Astrocyte of the cerebellum (primary cell): ENCODE results near the gene POLR3E.

Source experiments
- DNase-seq: peaks from one replicate; pipeline ENCODE4 v3.0.0-alpha.2; 2011; ENCODE audit warnings: low read depth
- H3K4me3 ChIP-seq: 2 replicates; pipeline ENCODE4 v1.5.1; 2011; ENCODE audit warnings: mild to moderate bottlenecking, low read depth, low read length, moderate library complexity
- in situ Hi-C: cut with HindIII; loops from 2 replicates; pipeline ENCODE4 v1.10.0; 2017; ENCODE audit warnings: low sequenced_read_pairs
- TF ChIP-seq, protein P1 (sequence below): IDR thresholded peaks from 2 replicates; pipeline ENCODE4 v1.5.1; 2012; ENCODE audit warnings: low read length, low read depth, moderate library complexity, mild to moderate bottlenecking; ENCODE audit errors: missing control alignments

POLR3E gene

GRCh38 chr16:22297114-22297870 is at the start of gene POLR3E:
POLR3E (plus strand) TSS chr16:22297409; CDS start chr16:22302969, 5,560 bp downstream.
- in situ Hi-C loops: no loop called here
- peak; percentile 94 for DNase-seq
- TF ChIP-seq, protein P1, sequence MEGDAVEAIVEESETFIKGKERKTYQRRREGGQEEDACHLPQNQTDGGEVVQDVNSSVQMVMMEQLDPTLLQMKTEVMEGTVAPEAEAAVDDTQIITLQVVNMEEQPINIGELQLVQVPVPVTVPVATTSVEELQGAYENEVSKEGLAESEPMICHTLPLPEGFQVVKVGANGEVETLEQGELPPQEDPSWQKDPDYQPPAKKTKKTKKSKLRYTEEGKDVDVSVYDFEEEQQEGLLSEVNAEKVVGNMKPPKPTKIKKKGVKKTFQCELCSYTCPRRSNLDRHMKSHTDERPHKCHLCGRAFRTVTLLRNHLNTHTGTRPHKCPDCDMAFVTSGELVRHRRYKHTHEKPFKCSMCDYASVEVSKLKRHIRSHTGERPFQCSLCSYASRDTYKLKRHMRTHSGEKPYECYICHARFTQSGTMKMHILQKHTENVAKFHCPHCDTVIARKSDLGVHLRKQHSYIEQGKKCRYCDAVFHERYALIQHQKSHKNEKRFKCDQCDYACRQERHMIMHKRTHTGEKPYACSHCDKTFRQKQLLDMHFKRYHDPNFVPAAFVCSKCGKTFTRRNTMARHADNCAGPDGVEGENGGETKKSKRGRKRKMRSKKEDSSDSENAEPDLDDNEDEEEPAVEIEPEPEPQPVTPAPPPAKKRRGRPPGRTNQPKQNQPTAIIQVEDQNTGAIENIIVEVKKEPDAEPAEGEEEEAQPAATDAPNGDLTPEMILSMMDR: peak; percentile 85
- H3K4me3 ChIP-seq: peak within 1 kb of the TSS; percentile 94

- TF ChIP-seq, protein P1: no peak
- no peak overlapping the region for H3K4me3 ChIP-seq
- DNase-seq: no peak
- in situ Hi-C loops: no loop called here
Observed at GRCh38 chr16:22250522-22250921, 46.7 kb upstream of the POLR3E start.

- in situ Hi-C loops: no loop called here
- no peak overlapping the region for H3K4me3 ChIP-seq
- DNase-seq: no peak
- TF ChIP-seq, protein P1: no peak
Observed at GRCh38 chr16:22252317-22252716, 44.9 kb upstream of the POLR3E start.

- TF ChIP-seq, protein P1: no peak
- H3K4me3 ChIP-seq: no peak overlapping the region
- DNase-seq: no peak
- in situ Hi-C loops: no loop called here
Observed at GRCh38 chr16:22253272-22253671, 43.9 kb upstream of the POLR3E start.

- in situ Hi-C loops: no loop called here
- TF ChIP-seq, protein P1: no peak
- DNase-seq: no peak
Observed at GRCh38 chr16:22255335-22255734, 41.9 kb upstream of the POLR3E start.

GRCh38 chr16:22257440-22257839 is 39.8 kb upstream of the POLR3E start:
- TF ChIP-seq, protein P1: no peak
- DNase-seq: no peak
- in situ Hi-C loops: no loop called here
- H3K4me3 ChIP-seq: no peak overlapping the region

More at GRCh38 chr16:22255335-22255734, 41.9 kb upstream of the POLR3E start:
- no peak overlapping the region for H3K4me3 ChIP-seq

- in situ Hi-C loops: no loop called here
- TF ChIP-seq, protein P1: no peak
- DNase-seq: no peak
- H3K4me3 ChIP-seq: no peak overlapping the region
Observed at GRCh38 chr16:22260490-22260889, 36.7 kb upstream of the POLR3E start.
